ENCODE measurements around the gene YEATS2.

- TF ChIP-seq, protein P1, sequence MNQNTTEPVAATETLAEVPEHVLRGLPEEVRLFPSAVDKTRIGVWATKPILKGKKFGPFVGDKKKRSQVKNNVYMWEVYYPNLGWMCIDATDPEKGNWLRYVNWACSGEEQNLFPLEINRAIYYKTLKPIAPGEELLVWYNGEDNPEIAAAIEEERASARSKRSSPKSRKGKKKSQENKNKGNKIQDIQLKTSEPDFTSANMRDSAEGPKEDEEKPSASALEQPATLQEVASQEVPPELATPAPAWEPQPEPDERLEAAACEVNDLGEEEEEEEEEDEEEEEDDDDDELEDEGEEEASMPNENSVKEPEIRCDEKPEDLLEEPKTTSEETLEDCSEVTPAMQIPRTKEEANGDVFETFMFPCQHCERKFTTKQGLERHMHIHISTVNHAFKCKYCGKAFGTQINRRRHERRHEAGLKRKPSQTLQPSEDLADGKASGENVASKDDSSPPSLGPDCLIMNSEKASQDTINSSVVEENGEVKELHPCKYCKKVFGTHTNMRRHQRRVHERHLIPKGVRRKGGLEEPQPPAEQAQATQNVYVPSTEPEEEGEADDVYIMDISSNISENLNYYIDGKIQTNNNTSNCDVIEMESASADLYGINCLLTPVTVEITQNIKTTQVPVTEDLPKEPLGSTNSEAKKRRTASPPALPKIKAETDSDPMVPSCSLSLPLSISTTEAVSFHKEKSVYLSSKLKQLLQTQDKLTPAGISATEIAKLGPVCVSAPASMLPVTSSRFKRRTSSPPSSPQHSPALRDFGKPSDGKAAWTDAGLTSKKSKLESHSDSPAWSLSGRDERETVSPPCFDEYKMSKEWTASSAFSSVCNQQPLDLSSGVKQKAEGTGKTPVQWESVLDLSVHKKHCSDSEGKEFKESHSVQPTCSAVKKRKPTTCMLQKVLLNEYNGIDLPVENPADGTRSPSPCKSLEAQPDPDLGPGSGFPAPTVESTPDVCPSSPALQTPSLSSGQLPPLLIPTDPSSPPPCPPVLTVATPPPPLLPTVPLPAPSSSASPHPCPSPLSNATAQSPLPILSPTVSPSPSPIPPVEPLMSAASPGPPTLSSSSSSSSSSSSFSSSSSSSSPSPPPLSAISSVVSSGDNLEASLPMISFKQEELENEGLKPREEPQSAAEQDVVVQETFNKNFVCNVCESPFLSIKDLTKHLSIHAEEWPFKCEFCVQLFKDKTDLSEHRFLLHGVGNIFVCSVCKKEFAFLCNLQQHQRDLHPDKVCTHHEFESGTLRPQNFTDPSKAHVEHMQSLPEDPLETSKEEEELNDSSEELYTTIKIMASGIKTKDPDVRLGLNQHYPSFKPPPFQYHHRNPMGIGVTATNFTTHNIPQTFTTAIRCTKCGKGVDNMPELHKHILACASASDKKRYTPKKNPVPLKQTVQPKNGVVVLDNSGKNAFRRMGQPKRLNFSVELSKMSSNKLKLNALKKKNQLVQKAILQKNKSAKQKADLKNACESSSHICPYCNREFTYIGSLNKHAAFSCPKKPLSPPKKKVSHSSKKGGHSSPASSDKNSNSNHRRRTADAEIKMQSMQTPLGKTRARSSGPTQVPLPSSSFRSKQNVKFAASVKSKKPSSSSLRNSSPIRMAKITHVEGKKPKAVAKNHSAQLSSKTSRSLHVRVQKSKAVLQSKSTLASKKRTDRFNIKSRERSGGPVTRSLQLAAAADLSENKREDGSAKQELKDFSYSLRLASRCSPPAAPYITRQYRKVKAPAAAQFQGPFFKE (tag by site-specific recombination; IDR thresholded peaks at IDR 0.05; ENCODE audit: borderline replicate concordance) = no peak
- TF ChIP-seq ZBTB7A (tag by site-specific recombination; IDR thresholded peaks at IDR 0.05; ENCODE audit: low read depth) (no peak), CTCF (tag by site-specific recombination; IDR thresholded peaks at IDR 0.05) (no peak), ZNF664 (tag by site-specific recombination; IDR thresholded peaks at IDR 0.05) (no peak), ZNF266 (tag by site-specific recombination; IDR thresholded peaks at IDR 0.05; ENCODE audit: low read depth) (no peak), ZNF248 (tag by site-specific recombination; IDR thresholded peaks at IDR 0.05) (no peak), REPIN1 (tag by site-specific recombination; IDR thresholded peaks at IDR 0.05; ENCODE audit: low read depth) (no peak), MYNN (tag by site-specific recombination; IDR thresholded peaks at IDR 0.05; ENCODE audit: borderline replicate concordance) (no peak)
- TF ChIP-seq, protein P2, sequence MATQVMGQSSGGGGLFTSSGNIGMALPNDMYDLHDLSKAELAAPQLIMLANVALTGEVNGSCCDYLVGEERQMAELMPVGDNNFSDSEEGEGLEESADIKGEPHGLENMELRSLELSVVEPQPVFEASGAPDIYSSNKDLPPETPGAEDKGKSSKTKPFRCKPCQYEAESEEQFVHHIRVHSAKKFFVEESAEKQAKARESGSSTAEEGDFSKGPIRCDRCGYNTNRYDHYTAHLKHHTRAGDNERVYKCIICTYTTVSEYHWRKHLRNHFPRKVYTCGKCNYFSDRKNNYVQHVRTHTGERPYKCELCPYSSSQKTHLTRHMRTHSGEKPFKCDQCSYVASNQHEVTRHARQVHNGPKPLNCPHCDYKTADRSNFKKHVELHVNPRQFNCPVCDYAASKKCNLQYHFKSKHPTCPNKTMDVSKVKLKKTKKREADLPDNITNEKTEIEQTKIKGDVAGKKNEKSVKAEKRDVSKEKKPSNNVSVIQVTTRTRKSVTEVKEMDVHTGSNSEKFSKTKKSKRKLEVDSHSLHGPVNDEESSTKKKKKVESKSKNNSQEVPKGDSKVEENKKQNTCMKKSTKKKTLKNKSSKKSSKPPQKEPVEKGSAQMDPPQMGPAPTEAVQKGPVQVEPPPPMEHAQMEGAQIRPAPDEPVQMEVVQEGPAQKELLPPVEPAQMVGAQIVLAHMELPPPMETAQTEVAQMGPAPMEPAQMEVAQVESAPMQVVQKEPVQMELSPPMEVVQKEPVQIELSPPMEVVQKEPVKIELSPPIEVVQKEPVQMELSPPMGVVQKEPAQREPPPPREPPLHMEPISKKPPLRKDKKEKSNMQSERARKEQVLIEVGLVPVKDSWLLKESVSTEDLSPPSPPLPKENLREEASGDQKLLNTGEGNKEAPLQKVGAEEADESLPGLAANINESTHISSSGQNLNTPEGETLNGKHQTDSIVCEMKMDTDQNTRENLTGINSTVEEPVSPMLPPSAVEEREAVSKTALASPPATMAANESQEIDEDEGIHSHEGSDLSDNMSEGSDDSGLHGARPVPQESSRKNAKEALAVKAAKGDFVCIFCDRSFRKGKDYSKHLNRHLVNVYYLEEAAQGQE (tag by site-specific recombination; IDR thresholded peaks at IDR 0.05) = no peak
Measured at GRCh38 chr3:183845090-183845489, 147.5 kb downstream of the YEATS2 start.
